Activated CD8-positive, alpha-beta memory T cell treated with anti-CD3 and anti-CD28 coated beads for 24 hours (primary cell): Measurements from ENCODE around the gene RSRC2.
"Not testable (repeated sequence)": the region's sequence is repeated elsewhere in the genome, so short reads cannot be mapped to it uniquely, and the experiment has no call there.

Experiments
- DNase-seq: peaks from one replicate; pipeline ENCODE4 v3.0.0-alpha.2; 2020

The RSRC2 gene

DNA sequence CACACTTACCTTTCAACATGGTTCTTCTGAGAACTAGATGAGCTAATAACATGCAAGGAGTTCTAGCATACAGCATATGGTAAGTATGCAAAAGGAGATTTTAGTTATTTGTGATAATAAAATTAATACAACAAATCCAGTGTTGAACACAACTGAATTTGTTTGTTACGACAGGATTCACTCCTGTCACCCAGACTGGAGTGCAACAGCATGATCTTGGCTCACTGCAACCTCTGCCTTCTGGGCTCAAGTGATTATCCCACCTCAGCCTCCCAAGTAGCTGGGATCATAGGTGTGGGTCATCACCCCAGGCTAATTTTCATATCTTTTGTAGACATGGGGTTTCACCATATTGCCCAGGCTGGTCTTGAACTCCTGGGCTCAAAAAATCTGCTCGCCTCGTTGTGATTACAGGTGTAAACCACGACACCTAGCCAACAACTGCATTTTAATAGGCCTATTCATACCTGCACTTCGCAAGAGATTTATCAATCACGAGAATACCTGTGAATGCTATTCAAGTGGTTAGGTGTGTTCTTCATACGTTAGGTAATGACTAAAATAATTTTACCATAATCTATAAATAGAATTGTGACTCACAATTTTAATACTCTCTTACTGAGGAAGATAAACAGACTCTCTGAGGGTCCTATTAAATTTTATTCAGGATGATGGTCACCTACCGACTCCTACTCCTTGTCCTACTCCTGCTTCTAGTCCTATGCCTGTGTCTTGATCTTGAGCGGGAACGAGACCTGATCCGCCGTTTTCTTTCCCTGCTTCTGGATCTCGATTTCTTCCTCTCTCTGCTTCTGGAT, 10.0 kb downstream of the RSRC2 start:
- DNase-seq: no peak

DNA sequence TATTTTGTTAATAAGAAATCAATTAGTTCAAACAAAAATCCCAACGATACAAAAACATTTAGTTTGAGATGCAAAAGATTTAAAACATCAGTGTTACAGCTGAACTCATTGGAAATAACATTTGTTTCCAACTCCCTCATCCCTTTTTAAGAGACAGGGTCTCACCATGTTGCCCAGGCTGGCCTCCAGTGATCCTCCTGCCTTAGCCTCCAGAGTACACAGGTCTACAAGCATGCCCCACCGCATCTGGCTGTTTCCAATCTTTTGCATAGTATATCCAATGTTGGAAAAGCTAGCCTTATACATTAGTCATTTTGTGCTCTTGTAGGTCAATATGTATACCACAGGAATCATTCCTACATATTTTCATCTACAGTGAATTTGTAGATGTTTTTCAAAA, 11.5 kb downstream of the RSRC2 start:
- no peak for DNase-seq

DNA sequence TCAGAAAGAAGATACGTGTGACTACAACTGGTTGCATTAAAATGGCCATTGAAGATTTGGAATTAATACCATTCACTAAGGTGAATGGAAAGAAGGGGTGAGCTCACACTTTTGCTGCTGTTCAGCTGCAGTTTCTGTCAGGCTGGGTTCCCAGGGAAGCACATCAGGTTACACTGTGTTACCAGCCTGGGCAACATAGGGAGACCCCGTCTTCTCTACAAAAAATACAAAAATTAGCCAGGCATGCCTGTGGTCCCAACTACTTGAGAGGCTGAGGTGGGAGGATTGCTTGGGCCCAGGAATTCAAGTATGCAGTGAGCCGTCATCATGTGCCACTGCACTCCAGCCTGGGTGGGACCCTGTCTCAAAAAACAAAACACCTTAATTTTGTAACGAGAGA, 13.1 kb downstream of the RSRC2 start:
- no peak for DNase-seq

DNA sequence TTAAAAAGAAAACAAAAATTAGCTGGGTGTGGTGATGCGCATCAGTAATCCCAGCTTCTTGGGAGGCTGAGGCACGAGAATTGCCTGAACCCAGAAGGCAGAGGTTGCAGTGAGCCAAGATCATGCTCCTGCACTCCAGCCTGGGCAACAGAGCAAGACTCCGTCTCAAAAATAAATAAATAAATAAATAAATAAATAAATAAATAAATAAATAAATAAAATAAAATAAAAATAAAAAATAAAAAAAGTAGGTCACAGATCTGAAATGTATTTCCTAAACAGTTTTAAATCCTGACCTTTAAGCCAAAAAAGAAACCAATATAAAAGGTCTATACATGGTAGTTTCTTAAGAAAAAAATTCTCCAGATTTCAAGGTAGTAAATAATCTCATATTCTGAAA, 13.7 kb downstream of the RSRC2 start:
- DNase-seq: not testable (repeated sequence)

DNA sequence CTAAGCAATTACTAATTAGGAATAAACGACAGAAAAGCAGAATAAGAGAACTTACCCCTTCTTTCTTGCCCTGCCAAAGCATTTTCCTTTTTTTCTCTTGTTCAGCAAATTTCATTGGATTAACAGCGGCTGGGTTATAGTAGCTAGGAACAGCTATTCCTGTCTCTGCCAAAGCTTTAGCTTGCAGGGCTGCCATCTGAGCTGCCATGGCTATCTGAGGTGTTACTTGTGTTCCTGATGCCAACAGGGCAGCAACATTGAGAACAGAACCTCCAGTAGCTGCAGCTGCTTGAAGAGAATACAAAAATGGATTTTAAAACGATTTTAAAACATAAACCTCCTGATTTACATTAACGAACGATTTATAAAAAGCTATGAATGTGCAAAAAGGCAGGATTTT, 18.6 kb downstream of the RSRC2 start:
- no peak for DNase-seq

DNA sequence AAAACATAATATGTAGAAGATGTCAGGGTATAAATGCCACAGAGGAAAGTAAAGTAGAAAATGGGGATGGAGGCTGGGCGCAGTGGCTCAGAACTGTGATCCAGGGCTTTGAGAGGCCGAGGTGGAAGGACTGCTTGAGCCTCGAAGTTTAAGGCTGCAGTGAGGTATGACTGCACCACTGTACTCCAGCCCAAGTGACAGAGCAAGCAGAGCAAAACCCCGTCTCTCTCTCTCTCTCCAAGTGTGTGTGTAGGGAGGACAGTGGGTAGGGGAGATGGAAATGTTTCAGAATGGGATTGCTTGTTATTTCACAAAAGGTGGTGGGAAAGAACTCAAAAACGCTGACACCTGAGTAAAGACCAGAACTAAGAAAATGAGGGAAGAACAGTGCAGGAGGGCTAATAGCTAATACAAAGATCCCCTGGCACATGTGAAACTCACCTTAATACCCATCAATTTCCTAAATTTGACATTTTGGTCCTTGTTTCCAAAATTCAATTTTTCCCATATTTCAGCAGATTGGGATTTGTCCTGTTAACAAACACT, 20.3 kb downstream of the RSRC2 start:
- DNase-seq: no peak

DNA sequence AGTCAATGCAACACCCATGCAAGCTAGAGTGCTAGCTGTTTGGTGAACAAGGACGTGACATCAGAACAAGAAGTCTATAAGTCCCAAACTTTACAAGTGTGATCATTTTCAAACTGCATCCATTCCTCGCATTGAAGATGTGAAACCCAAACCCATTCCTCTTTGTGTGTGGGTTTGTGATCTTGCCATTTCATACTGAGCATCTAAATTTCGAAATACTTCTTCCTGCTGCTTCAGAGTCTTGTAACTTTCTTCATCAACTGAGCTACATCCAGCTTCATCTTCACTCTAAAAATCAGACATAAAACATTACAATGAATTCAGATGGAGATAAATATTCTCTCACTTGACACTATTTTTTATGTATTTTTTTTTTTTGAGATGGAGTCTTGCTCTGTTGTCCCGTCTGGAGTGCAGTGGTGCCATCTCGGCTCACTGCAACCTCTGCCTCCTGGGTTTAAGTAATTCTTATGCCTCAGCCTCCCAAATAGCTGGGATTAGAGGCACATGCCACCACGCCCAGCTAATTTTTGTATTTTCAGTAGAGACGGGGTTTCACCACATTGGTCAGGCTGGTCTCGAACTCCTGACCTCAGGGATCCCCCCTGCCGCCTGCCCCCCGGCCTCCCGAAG, 21.2 kb downstream of the RSRC2 start:
- no peak for DNase-seq

DNA sequence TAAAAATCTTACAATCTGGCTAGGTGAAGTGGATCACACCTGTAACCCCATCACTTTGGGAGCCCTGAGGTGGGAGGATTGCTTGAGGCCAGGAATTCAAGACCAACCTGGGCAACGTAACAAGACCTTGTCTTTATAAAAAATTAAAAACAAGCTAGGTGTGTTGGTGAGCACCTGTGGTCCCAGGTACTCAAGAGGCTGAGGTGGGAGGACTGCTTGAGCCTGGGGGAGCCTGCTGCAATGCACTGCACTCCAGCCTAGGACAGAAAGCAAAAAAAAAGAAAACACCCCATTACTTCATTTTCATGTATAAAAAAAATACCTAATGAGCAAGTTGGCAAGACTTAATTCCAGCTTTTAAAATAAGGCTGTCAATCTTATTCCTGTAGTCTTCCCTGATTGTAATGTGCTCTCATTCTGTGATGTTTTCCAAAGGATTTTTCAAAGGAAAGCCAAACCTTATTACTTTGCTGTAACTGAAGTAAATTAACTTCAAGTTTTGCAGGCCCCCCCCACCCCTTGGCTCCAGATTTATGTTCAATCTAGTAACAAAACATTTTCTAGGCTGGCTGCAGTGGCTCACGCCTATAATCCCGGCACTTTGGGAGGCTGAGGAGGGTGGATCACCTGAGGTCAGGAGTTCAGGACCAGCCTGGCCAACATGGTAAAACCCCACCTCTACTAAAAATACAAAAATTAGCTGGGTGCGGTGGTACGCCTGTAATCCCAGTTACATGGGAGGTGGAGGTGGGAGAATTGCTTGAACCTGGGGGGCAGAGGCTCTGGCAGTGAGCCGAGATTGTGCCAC, 22.7 kb downstream of the RSRC2 start:
- DNase-seq: no peak

DNA sequence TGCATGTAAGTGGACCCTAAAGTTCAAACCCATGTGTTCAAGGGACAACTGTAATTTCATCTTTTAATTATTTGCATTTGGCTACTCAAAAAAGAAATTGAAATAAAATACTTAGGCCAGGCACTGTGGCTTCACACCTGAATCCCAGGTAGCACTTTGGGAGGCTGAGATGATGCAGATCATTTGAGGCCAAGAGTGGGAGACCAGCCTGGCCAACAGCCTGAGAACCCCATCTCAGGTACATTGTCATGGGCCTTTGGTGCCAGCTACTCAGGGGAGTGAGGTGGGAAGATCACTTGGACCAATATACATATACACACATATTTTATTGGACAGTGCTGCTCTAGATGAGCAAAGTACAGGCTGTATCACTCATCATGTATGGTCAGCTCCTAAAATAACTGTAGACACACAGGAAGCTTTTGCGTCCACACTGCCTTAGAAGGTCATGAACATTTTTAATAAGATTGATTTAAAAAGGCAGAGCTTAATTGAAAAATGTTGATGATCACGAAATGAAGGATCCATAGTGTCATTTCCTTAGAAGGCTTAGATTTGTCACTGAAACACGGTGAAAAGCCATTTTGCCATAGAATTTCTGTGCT, 23.5 kb downstream of the RSRC2 start:
- no peak for DNase-seq

DNA sequence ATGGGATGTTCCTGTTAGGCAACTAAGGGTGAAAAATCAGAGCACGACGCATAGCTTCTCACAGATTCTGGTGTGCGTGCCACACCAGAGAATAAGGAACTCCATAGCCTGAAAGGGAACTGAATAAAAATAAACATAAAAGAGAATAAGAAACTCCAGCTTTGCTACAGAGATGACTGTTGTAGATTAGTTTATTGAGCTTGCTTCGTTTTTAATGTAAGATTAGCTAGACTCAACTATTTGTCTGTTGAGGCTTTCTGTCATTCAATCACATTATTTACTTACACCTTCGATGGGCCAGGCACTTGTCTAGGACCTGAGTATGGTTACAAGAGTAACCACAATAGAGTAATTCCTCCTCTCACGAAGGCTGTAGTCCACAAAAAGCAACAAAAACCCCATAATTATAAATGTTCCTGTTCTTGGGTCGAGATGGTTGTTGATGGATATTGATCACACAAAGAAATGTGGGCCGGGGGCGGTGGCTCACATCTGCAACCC, 25.2 kb downstream of the RSRC2 start:
- no peak for DNase-seq

DNA sequence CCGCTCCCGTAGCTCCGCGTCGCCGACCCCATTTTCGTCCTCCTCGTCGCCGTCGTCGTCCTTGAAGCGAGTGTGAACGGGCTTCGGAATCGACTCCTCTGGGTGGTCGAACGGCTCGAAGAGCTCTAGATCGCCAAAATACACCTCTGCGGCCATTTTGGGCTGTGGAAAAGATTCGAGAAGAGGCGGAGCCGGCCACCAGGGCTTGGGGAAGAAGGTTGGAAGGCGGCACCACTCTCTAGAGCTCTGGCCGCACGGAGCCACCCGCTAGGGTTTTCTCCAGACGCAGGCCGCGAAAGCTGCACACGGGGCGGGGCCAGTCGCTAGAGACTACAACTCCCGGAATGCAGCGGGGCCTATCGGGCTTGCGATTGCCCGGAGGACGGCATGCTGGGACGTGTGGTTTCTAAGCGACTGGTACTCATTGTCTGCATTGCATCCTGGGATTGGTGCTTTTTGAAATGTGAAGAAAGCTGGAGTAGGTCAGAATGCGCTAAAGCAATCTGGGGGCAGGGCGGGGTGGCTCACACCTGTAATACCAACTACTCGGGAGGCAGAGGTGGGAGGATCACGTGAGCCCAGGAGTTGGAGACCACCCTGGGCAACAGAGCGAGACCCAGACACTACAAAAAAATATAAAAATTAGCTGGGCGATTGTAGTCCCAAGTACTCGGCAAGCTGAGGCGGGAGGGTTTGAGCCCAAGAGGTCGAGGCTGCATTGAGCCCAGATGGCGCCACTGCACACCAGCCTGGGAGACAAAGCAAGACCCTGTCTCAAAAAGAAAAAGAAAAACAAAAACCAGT, 25.8 kb downstream of the RSRC2 start, which contains the start of gene ZCCHC8:
Gene ZCCHC8 (minus strand): TSS at position 248 of the 804 bp plus-strand sequence. CDS start 92 bp downstream, at position 156.
- DNase-seq: peak; percentile 97

DNA sequence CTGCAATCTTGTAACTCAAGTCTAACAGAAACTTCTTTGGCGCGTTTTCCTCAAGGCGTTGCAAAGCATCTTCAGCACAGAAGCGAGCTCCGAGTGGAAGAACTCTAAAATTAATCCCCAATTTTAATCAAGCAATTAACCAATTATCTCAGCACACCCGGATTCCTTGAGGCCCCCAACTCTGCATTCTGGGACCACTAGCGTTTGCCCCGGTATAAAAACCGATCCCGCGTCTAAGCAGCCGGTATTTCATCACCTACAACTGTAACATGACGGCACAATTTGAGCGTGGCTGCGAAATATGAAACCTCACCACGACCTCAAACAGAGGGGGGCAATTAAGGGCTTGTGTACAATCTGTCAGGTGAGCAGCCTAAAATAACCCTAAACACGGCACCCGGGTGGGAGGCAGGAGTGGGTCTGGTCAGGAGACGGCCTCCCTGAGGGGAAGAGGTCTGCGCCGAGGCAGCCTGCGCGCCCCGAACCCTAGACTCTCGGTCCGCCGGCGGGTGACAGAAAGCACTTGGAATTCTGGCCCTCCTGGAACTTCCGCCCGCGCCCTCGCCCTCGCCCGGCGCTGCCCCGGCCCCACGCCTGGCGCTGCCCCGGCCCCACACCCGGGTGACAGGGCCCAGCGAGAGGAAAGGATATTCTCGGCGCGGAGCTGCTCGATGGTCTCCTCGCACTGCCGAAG, 26.6 kb downstream of the RSRC2 start:
- peak; percentile 78 for DNase-seq

DNA sequence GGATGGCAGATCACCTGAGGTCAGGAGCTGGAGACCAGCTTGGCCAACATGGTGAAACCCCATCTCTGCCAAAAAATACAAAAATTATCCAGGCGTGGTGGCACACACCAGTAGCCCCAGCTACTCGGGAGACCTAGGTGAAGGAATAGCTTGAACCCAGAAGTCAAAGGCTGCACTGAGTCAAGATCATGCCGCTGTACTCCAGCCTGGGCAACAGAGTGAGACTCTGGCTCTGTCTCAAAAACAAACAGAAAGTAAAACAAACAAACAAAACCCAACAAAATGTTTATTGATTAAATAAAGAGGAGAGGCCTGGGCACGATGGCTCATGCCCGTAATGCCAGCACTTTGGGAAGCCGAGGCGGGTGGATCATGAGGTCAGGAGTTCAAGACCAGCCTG, 31.5 kb downstream of the RSRC2 start:
- no peak for DNase-seq

DNA sequence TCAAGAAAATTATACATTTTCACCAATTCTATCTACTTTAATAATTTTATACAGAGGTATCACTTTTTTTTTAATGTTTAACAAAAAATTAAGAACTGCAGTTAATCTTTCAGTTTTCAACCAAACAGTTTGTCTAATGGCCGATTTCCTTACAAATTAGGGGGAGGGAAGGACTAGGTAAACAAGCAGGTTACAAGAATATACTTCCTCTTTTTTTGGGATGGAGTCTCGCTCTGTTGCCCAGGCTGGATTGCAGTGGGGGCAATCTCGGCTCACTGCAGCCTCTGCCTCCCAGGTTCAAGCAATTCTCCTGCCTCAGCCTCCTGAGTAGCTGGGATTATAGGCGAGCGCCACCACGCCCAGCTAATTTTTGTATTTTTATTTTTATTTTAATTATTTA, 33.5 kb downstream of the RSRC2 start:
- DNase-seq: not testable (repeated sequence)

DNA sequence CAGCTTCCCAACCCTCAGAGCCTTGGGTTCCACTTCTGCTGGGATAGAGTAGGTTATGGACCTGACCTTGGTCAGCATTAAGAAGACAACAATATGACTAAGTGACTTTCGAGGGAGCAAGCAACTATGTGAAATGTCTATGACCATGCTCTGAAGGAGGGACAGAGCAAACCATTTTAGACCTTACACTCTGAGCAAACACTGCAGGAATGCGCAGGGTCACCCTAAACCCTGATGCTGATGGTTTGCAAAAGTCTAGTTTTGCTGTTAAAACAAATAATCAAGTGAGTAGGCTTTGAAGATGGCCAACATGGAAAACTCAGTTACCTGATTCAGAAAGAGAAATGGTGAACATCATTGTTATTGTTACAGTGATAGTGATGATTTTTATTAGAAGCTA, 34.7 kb downstream of the RSRC2 start:
- DNase-seq: no peak

DNA sequence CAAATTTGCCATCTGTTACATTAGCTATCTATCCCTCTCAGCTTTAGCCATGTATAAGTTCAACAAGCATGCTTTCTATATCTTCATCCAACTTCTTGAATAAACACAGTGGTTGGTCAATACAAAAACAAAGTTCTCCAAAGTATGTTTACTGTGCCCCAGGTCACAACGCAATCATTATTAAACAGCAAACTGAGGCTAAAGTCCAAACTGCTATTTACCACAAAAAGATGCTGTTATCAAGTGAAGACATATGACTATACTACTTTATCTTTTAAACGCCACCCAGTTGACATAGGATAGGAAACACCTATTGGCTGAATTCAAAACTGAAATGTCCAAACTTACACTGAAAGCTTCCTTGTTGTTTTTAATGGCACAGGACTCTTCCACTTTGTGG, 37.7 kb downstream of the RSRC2 start:
- DNase-seq: no peak

DNA sequence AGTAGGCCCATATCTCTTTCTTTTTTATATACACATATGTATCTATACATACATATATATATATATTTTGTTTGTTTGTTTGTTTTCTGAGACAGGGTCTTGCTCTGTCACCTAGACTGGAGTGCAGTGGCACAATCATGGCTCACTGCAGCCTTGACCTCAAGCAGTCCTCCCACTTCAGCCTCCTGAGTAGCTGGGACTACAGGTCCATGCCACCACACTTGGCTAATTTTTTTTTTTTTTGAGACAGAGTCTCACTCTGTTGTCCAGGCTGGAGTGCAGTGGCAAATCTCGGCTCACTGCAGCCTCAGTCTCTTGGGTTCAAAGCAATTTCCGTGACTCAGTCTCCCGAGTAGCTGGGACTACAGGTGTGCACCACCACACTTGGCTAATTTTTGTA, 38.9 kb downstream of the RSRC2 start:
- peak; percentile 32 for DNase-seq

DNA sequence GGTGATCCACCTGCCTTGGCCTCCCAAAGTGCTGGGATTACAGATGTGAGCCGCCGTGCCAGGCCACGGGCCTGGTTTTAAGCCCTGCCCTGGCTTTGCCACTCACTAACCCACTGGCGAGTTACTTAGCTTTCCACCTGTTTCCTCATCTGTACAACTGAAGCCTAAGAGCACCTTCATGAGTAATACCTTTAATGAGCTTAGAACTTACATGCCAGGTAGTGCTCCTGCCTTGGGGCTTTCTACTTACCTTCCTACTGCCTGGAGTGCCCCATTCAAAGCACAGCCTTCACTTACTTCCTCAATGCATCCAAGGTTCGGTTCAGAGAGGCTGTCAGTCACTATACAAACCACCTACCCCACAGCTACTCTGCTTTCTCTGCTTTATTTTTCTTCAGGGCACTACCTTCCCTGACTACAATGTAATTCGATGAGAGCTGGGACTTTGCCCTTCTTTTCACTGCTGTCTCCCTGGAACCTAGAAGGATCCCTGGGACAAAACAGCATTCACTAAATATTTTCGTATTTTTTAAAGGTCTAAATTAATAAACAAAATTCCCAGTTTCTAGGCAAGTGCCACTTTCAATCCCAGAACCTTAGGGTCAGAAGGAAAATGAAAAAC, 39.8 kb downstream of the RSRC2 start:
- peak; percentile 19 for DNase-seq

DNA sequence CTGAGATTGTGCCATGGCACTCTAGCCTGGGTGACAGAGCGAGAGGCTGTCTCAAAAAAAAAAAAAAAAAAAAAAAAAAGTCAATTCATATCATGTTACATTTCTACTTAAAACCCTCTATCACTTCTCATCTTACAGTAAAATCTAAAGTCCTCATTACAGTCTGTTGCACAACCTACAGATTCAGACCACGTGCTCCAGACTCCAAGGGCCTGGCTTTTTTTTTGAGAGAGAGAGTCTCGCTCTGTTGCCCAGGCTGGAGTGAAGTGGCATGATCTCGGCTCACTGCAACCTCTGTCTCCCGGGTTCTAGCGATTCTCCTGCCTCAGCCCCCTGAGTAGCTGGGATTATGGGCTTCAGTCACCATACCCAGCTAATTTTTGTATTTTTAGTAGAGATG, 40.4 kb downstream of the RSRC2 start:
- DNase-seq: not testable (repeated sequence)

DNA sequence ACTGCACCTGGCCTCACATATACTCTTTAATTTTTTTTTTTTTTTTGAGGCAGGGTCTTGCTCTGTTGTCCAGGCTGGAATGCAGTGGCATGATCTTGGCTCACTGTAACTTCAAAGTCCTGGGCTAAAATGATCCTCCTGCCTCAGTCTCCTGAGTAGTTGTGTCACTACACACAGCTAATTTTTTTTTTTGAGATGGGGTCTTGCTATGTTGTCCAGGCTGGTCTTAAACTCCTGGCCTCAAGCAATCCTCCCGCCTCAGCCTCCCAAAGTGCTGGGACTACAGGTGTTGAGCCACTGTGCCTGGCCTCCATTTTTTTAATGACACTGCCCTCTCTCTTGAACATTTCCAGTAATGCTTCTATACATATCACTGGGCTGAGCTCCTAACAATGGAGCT, 42.4 kb downstream of the RSRC2 start:
- DNase-seq: not testable (repeated sequence)

DNA sequence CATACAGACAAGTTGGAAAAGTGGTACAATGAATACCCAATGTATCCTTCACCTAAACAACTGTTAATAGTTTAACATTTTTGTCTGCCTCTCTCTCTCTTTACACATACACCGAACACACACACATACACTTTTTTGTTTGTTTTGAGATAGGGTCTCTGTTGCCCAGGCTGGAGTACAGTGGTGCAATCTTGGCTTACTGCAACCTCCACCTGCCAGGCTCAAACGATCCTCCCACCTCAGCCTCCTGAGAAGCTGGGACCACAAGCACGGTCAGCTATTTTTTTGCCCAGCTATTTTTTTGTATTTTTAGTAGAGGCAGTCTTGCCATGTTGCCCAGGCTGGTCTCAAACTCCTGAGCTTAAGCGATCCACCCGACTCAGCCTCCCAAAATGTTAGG, 42.8 kb downstream of the RSRC2 start:
- peak; percentile 19 for DNase-seq
